H9 (cell line): ENCODE data around the gene TRIM37. TPM values are rescaled to one million over a fixed set of nuclear protein-coding genes. Genes with fewer than 3 reads are reported as not detected.

Source experiments
- DNase-seq: peaks from one replicate; pipeline ENCODE4 v3.0.0-alpha.2; 2017
- H2AFZ ChIP-seq: one replicate; pipeline ENCODE4 v1.6.1; 2013; ENCODE audit warnings: mild to moderate bottlenecking, low read length, control low read depth, moderate library complexity
- H2AK5ac ChIP-seq: 2 replicates; pipeline ENCODE4 v1.6.1; 2013; ENCODE audit warnings: low read length, control low read depth, mixed read lengths; ENCODE audit not compliant: insufficient read length
- H2BK120ac ChIP-seq: one replicate; pipeline ENCODE4 v1.6.1; 2013; ENCODE audit warnings: low read depth, mild to moderate bottlenecking, low read length, control low read depth, inconsistent platforms; ENCODE audit not compliant: poor library complexity, severe bottlenecking
- H2BK12ac ChIP-seq: 2 replicates; pipeline ENCODE4 v1.6.1; 2013; ENCODE audit warnings: low read length, control low read depth, mixed read lengths, low read depth; ENCODE audit not compliant: insufficient read length
- H2BK15ac ChIP-seq: 2 replicates; pipeline ENCODE4 v1.6.1; 2013; ENCODE audit warnings: low read depth, low read length, control low read depth
- H2BK20ac ChIP-seq: one replicate; pipeline ENCODE4 v1.6.1; 2013; ENCODE audit warnings: low read depth, mild to moderate bottlenecking, low read length, control low read depth, inconsistent platforms; ENCODE audit not compliant: poor library complexity, severe bottlenecking
- H2BK5ac ChIP-seq: 2 replicates; pipeline ENCODE4 v1.6.1; 2013; ENCODE audit warnings: low read length, control low read depth, mixed read lengths; ENCODE audit not compliant: insufficient read length
- H3K14ac ChIP-seq: 2 replicates; pipeline ENCODE4 v1.6.1; 2013; ENCODE audit warnings: low read length, control low read depth; ENCODE audit not compliant: insufficient read depth
- H3K18ac ChIP-seq: 2 replicates; pipeline ENCODE4 v1.6.1; 2013; ENCODE audit warnings: low read depth, mild to moderate bottlenecking, mixed read lengths, low read length, control low read depth; ENCODE audit not compliant: insufficient read length
- H3K23ac ChIP-seq: 2 replicates; pipeline ENCODE4 v1.6.1; 2013; ENCODE audit warnings: low read length, control low read depth, mixed read lengths, low read depth; ENCODE audit not compliant: insufficient read length
- H3K23me2 ChIP-seq: 2 replicates; pipeline ENCODE4 v1.6.1; 2013; ENCODE audit warnings: low read depth, mild to moderate bottlenecking, mixed read lengths, low read length, control low read depth; ENCODE audit not compliant: insufficient read length, poor library complexity, severe bottlenecking
- H3K27ac ChIP-seq: 2 replicates; pipeline ENCODE4 v1.5.1; 2013; ENCODE audit warnings: low read length, control low read depth, mixed read lengths, low read depth; ENCODE audit not compliant: insufficient read length
- H3K27me3 ChIP-seq: 2 replicates; pipeline ENCODE4 v1.6.1; 2013; ENCODE audit warnings: low read length, control low read depth, inconsistent platforms; ENCODE audit not compliant: insufficient read depth
- H3K4ac ChIP-seq: 2 replicates; pipeline ENCODE4 v1.6.1; 2013; ENCODE audit warnings: low read depth, mild to moderate bottlenecking, control low read depth, inconsistent platforms, low read length, moderate library complexity
- H3K4me1 ChIP-seq: 2 replicates; pipeline ENCODE4 v1.6.1; 2013; ENCODE audit warnings: low read length, control low read depth, inconsistent platforms; ENCODE audit not compliant: insufficient read depth
- H3K4me2 ChIP-seq: 2 replicates; pipeline ENCODE4 v1.6.1; 2013; ENCODE audit warnings: low read length, control low read depth, mixed read lengths; ENCODE audit not compliant: insufficient read length, insufficient read depth
- H3K56ac ChIP-seq: 2 replicates; pipeline ENCODE4 v1.6.1; 2013; ENCODE audit warnings: low read depth, mild to moderate bottlenecking, mixed read lengths, low read length, control low read depth; ENCODE audit not compliant: insufficient read length
- H3K79me1 ChIP-seq: 2 replicates; pipeline ENCODE4 v1.6.1; 2013; ENCODE audit warnings: low read depth, mild to moderate bottlenecking, moderate library complexity, low read length, control low read depth, inconsistent platforms; ENCODE audit not compliant: insufficient read depth, poor library complexity, severe bottlenecking
- H3K79me2 ChIP-seq: 2 replicates; pipeline ENCODE4 v1.6.1; 2013; ENCODE audit warnings: low read length, control low read depth, inconsistent platforms; ENCODE audit not compliant: insufficient read depth
- H3K9ac ChIP-seq: 2 replicates; pipeline ENCODE4 v1.6.1; 2013; ENCODE audit warnings: low read length, control low read depth, mixed read lengths; ENCODE audit not compliant: insufficient read length; ENCODE audit errors: extremely low read depth
- H3K9me3 ChIP-seq: one replicate; pipeline ENCODE4 v1.6.1; 2013; ENCODE audit warnings: low read depth, low read length, inconsistent platforms; ENCODE audit not compliant: control insufficient read depth
- H3T11ph ChIP-seq: one replicate; pipeline ENCODE4 v1.6.1; 2013; ENCODE audit warnings: mild to moderate bottlenecking, low read length, control low read depth, inconsistent platforms
- H4K20me1 ChIP-seq: one replicate; pipeline ENCODE4 v1.6.1; 2013; ENCODE audit not compliant: control insufficient read depth, insufficient read length, insufficient read depth
- H4K5ac ChIP-seq: 2 replicates; pipeline ENCODE4 v1.6.1; 2013; ENCODE audit warnings: low read depth, mild to moderate bottlenecking, mixed read lengths, low read length, control low read depth; ENCODE audit not compliant: insufficient read length
- H4K8ac ChIP-seq: replicated peaks from 2 replicates; pipeline ENCODE4 v1.6.1; 2013; ENCODE audit warnings: low read length, control low read depth, mixed read lengths, low read depth; ENCODE audit not compliant: insufficient read length
- H4K91ac ChIP-seq: 2 replicates; pipeline ENCODE4 v1.6.1; 2013; ENCODE audit warnings: low read depth, mild to moderate bottlenecking, moderate library complexity, mixed read lengths, low read length, control low read depth; ENCODE audit not compliant: insufficient read length
- H3K27ac Mint-ChIP-seq, 3 experiments: 2 replicates in 2 of 3; 3 replicates in 1 of 3; pipeline ENCODE4 v1.8.0; 2020 to 2021; ENCODE audit warnings: mixed read lengths in 3 of 3, mild to moderate bottlenecking in 1 of 3, moderate library complexity in 1 of 3
- H3K27me3 Mint-ChIP-seq: 2 replicates; pipeline ENCODE4 v1.8.0; 2021; ENCODE audit warnings: low read depth, mild to moderate bottlenecking, moderate library complexity, mixed read lengths
- H3K36me3 Mint-ChIP-seq, 3 experiments: 2 replicates in 2 of 3; 3 replicates in 1 of 3; pipeline ENCODE4 v1.8.0; 2020 to 2021; ENCODE audit warnings: low read depth in 3 of 3, mixed read lengths in 3 of 3; ENCODE audit not compliant: insufficient read depth in 1 of 3
- H3K4me1 Mint-ChIP-seq, 2 experiments: 2 replicates each; pipeline ENCODE4 v1.8.0; 2020; ENCODE audit warnings: mixed read lengths in 2 of 2
- H3K4me3 Mint-ChIP-seq, 2 experiments: 2 replicates in 1 of 2; 3 replicates in 1 of 2; pipeline ENCODE4 v1.8.0; 2020 to 2021; ENCODE audit warnings: mild to moderate bottlenecking in 2 of 2, mixed read lengths in 2 of 2, moderate library complexity in 1 of 2
- H3K9me3 Mint-ChIP-seq, 2 experiments: 2 replicates in 1 of 2; 3 replicates in 1 of 2; pipeline ENCODE4 v1.8.0; 2020; ENCODE audit warnings: mild to moderate bottlenecking in 2 of 2, mixed read lengths in 2 of 2, moderate library complexity in 1 of 2
- CTCF ChIP-seq: fragments of 200-600 bp; sonication (generic); conservative IDR thresholded peaks from 3 replicates; pipeline ENCODE4 v1.8.0; 2021; ENCODE audit warnings: antibody characterized with exemption, mild to moderate bottlenecking
- WGBS: extraction: QIAGEN DNeasy Blood & Tissue Kit; methylation state at CpG from one replicate; pipeline ENCODE4 v1.1.7; 2013; ENCODE audit warnings: missing lambda C conversion rate, low lambda C conversion rate, mixed read lengths; ENCODE audit not compliant: insufficient read length; ENCODE audit errors: extremely low coverage; 5-methylcytosine and 5-hydroxymethylcytosine counted together
- total RNA-seq: library from RNA; stranded (reverse); gene quantifications from 2 replicates; pipeline ENCODE4 v1.2.1, GENCODE V29; 2021

The TRIM37 gene
- total RNA-seq, 1 experiment from 2014 or later, result 52.1 TPM

DNA sequence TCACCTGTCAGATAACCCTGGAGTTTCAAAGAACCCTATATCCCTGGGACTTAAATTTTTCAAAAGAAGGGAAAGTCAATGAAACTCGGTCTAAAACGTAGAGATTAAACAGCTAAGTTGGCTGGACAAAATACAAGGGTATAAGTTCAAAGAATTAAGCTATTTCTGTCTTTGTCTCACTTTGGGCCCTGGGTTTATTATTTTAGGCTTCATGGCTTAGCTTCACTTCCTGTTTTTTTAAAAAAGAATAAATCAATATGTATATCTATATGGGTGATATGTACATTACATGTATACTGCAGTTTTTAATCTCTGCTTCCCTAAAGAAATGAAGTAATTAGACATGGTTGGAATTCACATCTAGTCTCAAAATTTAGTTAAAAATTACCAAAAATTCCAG, 132.3 kb downstream of the TRIM37 start:
- H3K9me3 ChIP-seq, result no peaks in the 10 kb centered on the region
- no peak overlapping the region for H3K4ac ChIP-seq
- no peak overlapping the region for H2AK5ac ChIP-seq
- no peak overlapping the region for H3K56ac ChIP-seq
- no peak overlapping the region for H2AFZ ChIP-seq
- H3K27me3 ChIP-seq, result no peaks in the 10 kb centered on the region
- H4K5ac ChIP-seq, result no peak overlapping the region
- no peak overlapping the region for H2BK120ac ChIP-seq
- no peak overlapping the region for H3T11ph ChIP-seq
- no peak overlapping the region for H3K9ac ChIP-seq
- no peak overlapping the region for H2BK15ac ChIP-seq
- no peaks in the 10 kb centered on the region for H3K79me2 ChIP-seq
- H3K4me1 ChIP-seq, result no peaks in the 10 kb centered on the region; the same call in 1 of the 2 replicates
- H3K23me2 ChIP-seq, result no peaks in the 10 kb centered on the region
- no peak for DNase-seq
- peaks cover 6 to 9% of the 10 kb centered on the region in 2 experiments for H3K4me1 Mint-ChIP-seq
- H3K18ac ChIP-seq, result no peak overlapping the region
- no peak overlapping the region for H2BK12ac ChIP-seq
- no peak overlapping the region for H2BK5ac ChIP-seq
- no peak overlapping the region for H3K27ac Mint-ChIP-seq
- no peak overlapping the region for H2BK20ac ChIP-seq
- H3K4me3 Mint-ChIP-seq, result no peak overlapping the region
- H4K91ac ChIP-seq, result no peak overlapping the region
- H4K20me1 ChIP-seq, result no peaks in the 10 kb centered on the region
- no peak overlapping the region for H3K23ac ChIP-seq
- TF ChIP-seq CTCF, result no peak
- no peak overlapping the region for H3K4me2 ChIP-seq
- H3K36me3 Mint-ChIP-seq, result no peaks in the 10 kb centered on the region
- no CpG with 5 or more reads among the region's 2 CpGs for WGBS
- no peak overlapping the region for H3K27ac ChIP-seq
- H3K79me1 ChIP-seq, result no peaks in the 10 kb centered on the region
- no peak overlapping the region for H4K8ac ChIP-seq
- no peaks in the 10 kb centered on the region for H3K27me3 Mint-ChIP-seq
- no peaks in the 10 kb centered on the region for H3K9me3 Mint-ChIP-seq
- H3K14ac ChIP-seq, result no peak overlapping the region
